HT1080 (cell line): ENCODE results near the gene CFAP157. TPM values are rescaled to one million over a fixed set of nuclear protein-coding genes. Genes with fewer than 3 reads are reported as not detected.
A peak's percentile ranks its signal among the peaks of the same experiment; 100 is the strongest.

Source experiments
- DNase-seq: peaks from one replicate; pipeline ENCODE4 v3.0.0-alpha.2; 2015; ENCODE audit warnings: low read depth
- total RNA-seq: library from RNA; depleted of rRNA; stranded (reverse); fragments of >200 nt; shearing (Covaris generic); gene quantifications from 2 replicates; pipeline ENCODE4 v1.2.3, GENCODE V29; 2014; rRNA removed

CFAP157 gene
- total RNA-seq, 1 experiment from 2014 or later: not detected

DNA sequence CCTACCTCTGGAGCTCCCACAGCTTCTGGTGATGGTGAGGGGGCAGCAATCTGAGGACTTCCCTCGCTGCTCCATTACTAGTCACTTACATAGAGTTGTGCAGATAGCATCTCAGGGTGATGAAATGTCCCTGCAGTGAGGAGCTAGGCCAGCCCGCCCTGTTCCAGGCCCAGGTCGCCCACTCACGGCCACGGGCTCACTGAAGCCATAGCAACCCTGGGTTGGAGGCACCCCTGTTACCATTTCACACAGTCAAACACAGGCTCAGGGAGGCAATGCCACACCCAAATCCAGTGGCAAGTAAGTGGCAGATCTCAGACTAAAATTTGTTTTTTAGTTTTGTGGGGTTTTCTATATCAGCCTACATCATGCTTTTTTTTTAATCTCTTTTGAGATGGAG, 52.1 kb downstream of the CFAP157 start:
- no peak for DNase-seq

- no peak for DNase-seq
Measured at GRCh38 chr9:127761061-127761460, 54.3 kb downstream of the CFAP157 start.

- DNase-seq: no peak
Measured at GRCh38 chr9:127761491-127761956, 54.7 kb downstream of the CFAP157 start.

DNA sequence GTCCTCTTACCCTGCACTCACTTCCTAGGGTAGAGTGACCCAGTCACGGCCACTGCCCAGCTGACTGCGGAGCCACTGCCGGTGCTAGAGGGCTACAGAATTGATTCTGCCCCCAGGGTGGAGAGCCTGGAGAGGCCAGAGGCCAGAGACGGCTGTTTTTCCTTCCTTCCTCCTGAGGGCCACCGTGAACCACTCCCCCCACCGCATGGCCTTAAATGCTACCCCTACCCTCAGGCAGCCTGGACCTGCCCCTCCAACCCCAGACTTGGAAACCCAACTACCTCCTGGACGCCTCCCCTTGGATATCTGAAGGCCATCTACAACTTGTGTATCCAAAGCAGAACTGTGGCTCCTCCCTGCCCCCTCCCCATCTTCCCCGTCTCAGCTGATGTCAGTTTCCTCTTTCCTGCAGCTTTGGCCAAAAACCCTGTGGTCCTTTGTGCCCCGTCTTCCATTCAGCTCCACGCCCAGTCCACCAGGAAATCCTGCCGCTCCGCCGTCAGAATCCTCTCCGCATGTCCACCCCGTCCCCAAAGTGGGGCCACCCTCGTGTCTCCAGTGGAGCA, 55.4 kb downstream of the CFAP157 start:
- DNase-seq: no peak

- DNase-seq: peak; percentile 35
Measured at GRCh38 chr9:127763918-127764384, 57.2 kb downstream of the CFAP157 start.

- DNase-seq: no peak
Measured at GRCh38 chr9:127765418-127765817, 58.6 kb downstream of the CFAP157 start.

Other genes starting within 250 kb of the CFAP157 start
- gene STXBP1, start 94.7 kb upstream of the CFAP157 start, total RNA-seq: 9.6 and 10.4 TPM in 2 replicates
- 27.1 and 33.3 TPM in 2 replicates for gene PTRH1, start 8.7 kb downstream of the CFAP157 start, total RNA-seq
- not detected in 2 replicates for gene TTC16, start 9.1 kb downstream of the CFAP157 start, total RNA-seq
- gene TOR2A, start 28.3 kb downstream of the CFAP157 start, total RNA-seq: 20.7 and 27.7 TPM in 2 replicates
- gene SH2D3C, start 71.7 kb downstream of the CFAP157 start, total RNA-seq: not detected in 2 replicates
- gene CDK9, start 79.0 kb downstream of the CFAP157 start, total RNA-seq: 49.4 and 73.6 TPM in 2 replicates
- 84.1 and 87.0 TPM in 2 replicates for gene FPGS, start 95.9 kb downstream of the CFAP157 start, total RNA-seq
- 23.0 and 34.1 TPM in 2 replicates for gene ENG, start 147.7 kb downstream of the CFAP157 start, total RNA-seq
- gene AK1, start 170.7 kb downstream of the CFAP157 start, total RNA-seq: 47.0 and 59.7 TPM in 2 replicates
- gene ST6GALNAC6, start 192.6 kb downstream of the CFAP157 start, total RNA-seq: 37.4 and 38.9 TPM in 2 replicates
- gene ST6GALNAC4, start 210.1 kb downstream of the CFAP157 start, total RNA-seq: 35.3 and 43.4 TPM in 2 replicates
- 0.73 and 0.98 TPM in 2 replicates for gene PIP5KL1, start 223.8 kb downstream of the CFAP157 start, total RNA-seq
- 92.5 and 128 TPM in 2 replicates for gene DPM2, start 230.9 kb downstream of the CFAP157 start, total RNA-seq